Suprapubic skin (tissue), 4 donors: Measurements from ENCODE around the gene UGT1A7. TPM values are rescaled to one million over a fixed set of nuclear protein-coding genes. Genes with fewer than 3 reads are reported as not detected.
A peak's percentile ranks its signal among the peaks of the same experiment; 100 is the strongest.

Experiments used
- DNase-seq, 2 donors: peaks; one replicate each; pipeline ENCODE4 v3.0.0-alpha.2; 2019; ENCODE audit warnings: low spot score in 2 of 2
- H3K27ac ChIP-seq: fragments of 200-600 bp; sonication (generic); one replicate; pipeline ENCODE4 v1.5.1; 2019
- H3K27me3 ChIP-seq: fragments of 200-600 bp; sonication (generic); one replicate; pipeline ENCODE4 v1.5.1; 2019
- H3K36me3 ChIP-seq: fragments of 200-600 bp; sonication (generic); one replicate; pipeline ENCODE4 v1.5.1; 2019
- H3K4me1 ChIP-seq: fragments of 200-600 bp; sonication (generic); one replicate; pipeline ENCODE4 v1.5.1; 2019
- H3K4me3 ChIP-seq: fragments of 200-600 bp; sonication (generic); one replicate; pipeline ENCODE4 v1.5.1; 2019; ENCODE audit warnings: mild to moderate bottlenecking
- H3K9me3 ChIP-seq: fragments of 200-600 bp; sonication (generic); one replicate; pipeline ENCODE4 v1.5.1; 2019
- CTCF ChIP-seq, 2 donors: fragments of 200-600 bp in 1 of 2; fragments of 450-650 bp in 1 of 2; sonication (generic) in 1 of 2; IDR thresholded peaks; one replicate each; pipeline ENCODE4 v1.5.1; 2016 to 2019; ENCODE audit warnings: antibody characterized with exemption in 2 of 2, mild to moderate bottlenecking in 1 of 2, moderate library complexity in 1 of 2
- EP300 ChIP-seq: sonication (generic); formaldehyde crosslinking; IDR thresholded peaks from one replicate; pipeline ENCODE4 v1.6.1; 2017; ENCODE audit warnings: antibody characterized with exemption
- POLR2A ChIP-seq, 2 donors: fragments of 450-650 bp; IDR thresholded peaks; one replicate each; pipeline ENCODE4 v1.6.1; 2017; ENCODE audit warnings: antibody characterized with exemption in 2 of 2, mild to moderate bottlenecking in 2 of 2, moderate library complexity in 2 of 2
- POLR2AphosphoS5 ChIP-seq, 3 donors: sonication (generic); formaldehyde crosslinking; IDR thresholded peaks; one replicate each; pipeline ENCODE4 v1.6.1; 2017; ENCODE audit warnings: antibody characterized with exemption in 3 of 3
- WGBS: methylation state at CpG from one replicate; pipeline ENCODE4 v1.1.5; 2018; 5-methylcytosine and 5-hydroxymethylcytosine counted together
- total RNA-seq, 4 donors: library from RNA; depleted of rRNA; stranded (reverse); fragments of >200 nt; gene quantifications; one replicate each; pipeline ENCODE4 v1.1.0, GENCODE V29; 2016

The UGT1A7 gene
- total RNA-seq, 4 donors from 2014 or later: 1.3 to 8.0 (median 2.2) TPM

- Histone ChIP-seq H3K4me1 (peaks cover 17% of the 10 kb centered on the region), H3K27me3 (no peaks in the 10 kb centered on the region), H3K36me3 (no peaks in the 10 kb centered on the region), H3K4me3 (no peak overlapping the region), H3K9me3 (no peaks in the 10 kb centered on the region), H3K27ac (no peak overlapping the region)
- DNase-seq: peak; percentile 73 to 81
- TF ChIP-seq CTCF (IDR thresholded peaks at IDR 0.05) (peak; percentile 58 to 86), POLR2A (IDR thresholded peaks at IDR 0.05) (no peak), EP300 (no peak), POLR2AphosphoS5 (IDR thresholded peaks at IDR 0.05) (no peak)
- WGBS: 44% methylated on average over 11 of the region's 11 CpGs
Observed at GRCh38 chr2:233711312-233712008, 29.8 kb downstream of the UGT1A7 start.

GRCh38 chr2:233712611-233713261 is 31.0 kb downstream of the UGT1A7 start, which contains the start of gene UGT1A5:
Gene UGT1A5, plus strand, starts transcription at chr2:233712907. Its CDS starts 85 bp downstream, at chr2:233712992.
- H3K36me3 ChIP-seq: no peaks in the 10 kb centered on the region
- no peak within 1 kb of the TSS for H3K27ac ChIP-seq
- H3K4me3 ChIP-seq: no peak within 1 kb of the TSS
- H3K4me1 ChIP-seq: peaks cover 7% of the 10 kb centered on the region
- 76% methylated on average over 14 of the region's 14 CpGs for WGBS
- peaks cover under 1% of the 10 kb centered on the region for H3K27me3 ChIP-seq
- H3K9me3 ChIP-seq: no peaks in the 10 kb centered on the region
- TF ChIP-seq EP300 (no peak), CTCF (IDR thresholded peaks at IDR 0.05) (no peak), POLR2A (IDR thresholded peaks at IDR 0.05) (no peak), POLR2AphosphoS5 (IDR thresholded peaks at IDR 0.05) (no peak)
- DNase-seq: no peak

- no peak for TF ChIP-seq CTCF (IDR thresholded peaks at IDR 0.05)
- no peak for TF ChIP-seq POLR2AphosphoS5 (IDR thresholded peaks at IDR 0.05)
- TF ChIP-seq EP300: no peak
- TF ChIP-seq POLR2A (IDR thresholded peaks at IDR 0.05): no peak
- DNase-seq: no peak
- Histone ChIP-seq H3K9me3 (no peaks in the 10 kb centered on the region), H3K36me3 (no peaks in the 10 kb centered on the region), H3K4me3 (no peak overlapping the region), H3K27ac (no peak overlapping the region), H3K27me3 (peaks cover 4% of the 10 kb centered on the region), H3K4me1 (peaks cover 2% of the 10 kb centered on the region)
- 70% methylated on average over 7 of the region's 7 CpGs for WGBS
Observed at GRCh38 chr2:233713262-233713615, 31.5 kb downstream of the UGT1A7 start.

GRCh38 chr2:233714121-233714520 is 32.4 kb downstream of the UGT1A7 start:
- DNase-seq: no peak
- Histone ChIP-seq H3K4me3 (no peak overlapping the region), H3K4me1 (no peaks in the 10 kb centered on the region), H3K9me3 (no peaks in the 10 kb centered on the region), H3K27me3 (peaks cover 4% of the 10 kb centered on the region), H3K27ac (no peak overlapping the region), H3K36me3 (no peaks in the 10 kb centered on the region)
- WGBS: 69% methylated on average over 2 of the region's 2 CpGs
- no peak for TF ChIP-seq EP300
- TF ChIP-seq POLR2A (IDR thresholded peaks at IDR 0.05): no peak
- TF ChIP-seq CTCF (IDR thresholded peaks at IDR 0.05): no peak
- no peak for TF ChIP-seq POLR2AphosphoS5 (IDR thresholded peaks at IDR 0.05)

- no peaks in the 10 kb centered on the region for H3K36me3 ChIP-seq
- no peak within 1 kb of the TSS for H3K4me3 ChIP-seq
- TF ChIP-seq POLR2AphosphoS5 (IDR thresholded peaks at IDR 0.05): no peak
- no peak for TF ChIP-seq EP300
- no peak for TF ChIP-seq CTCF (IDR thresholded peaks at IDR 0.05)
- TF ChIP-seq POLR2A (IDR thresholded peaks at IDR 0.05): no peak
- 82% methylated on average over 7 of the region's 7 CpGs for WGBS
- DNase-seq: no peak
- H3K27ac ChIP-seq: no peak within 1 kb of the TSS
- H3K4me1 ChIP-seq: no peaks in the 10 kb centered on the region
- peaks cover 4% of the 10 kb centered on the region for H3K27me3 ChIP-seq
- no peaks in the 10 kb centered on the region for H3K9me3 ChIP-seq
Observed at GRCh38 chr2:233718552-233718951, 36.9 kb downstream of the UGT1A7 start, which contains the start of gene UGT1A4. Gene UGT1A4, plus strand, starts transcription at chr2:233718736. Its CDS starts 85 bp downstream, at chr2:233718821.
